GM19043 (cell line): ENCODE results near the gene ZNF785.
A peak's percentile ranks its signal among the peaks of the same experiment; 100 is the strongest.
"Not testable (repeated sequence)": the region's sequence is repeated elsewhere in the genome, so short reads cannot be mapped to it uniquely, and the experiment has no call there.

ENCODE experiments used
- ATAC-seq: cut with Tn5 transposase; IDR thresholded peaks from one replicate; pipeline ENCODE4 v1.9.1; 2021; ENCODE audit warnings: low read depth; ENCODE audit not compliant: unreplicated experiment

ZNF785 gene

GRCh38 chr16:30603945-30604315, 18.4 kb upstream of the ZNF785 start:
- ATAC-seq: no peak

GRCh38 chr16:30602616-30603277, 17.2 kb upstream of the ZNF785 start:
- no peak for ATAC-seq

- ATAC-seq: no peak
These were observed 16.5 kb upstream of the ZNF785 start for GRCh38 chr16:30601966-30602365.

GRCh38 chr16:30600929-30601328, 15.4 kb upstream of the ZNF785 start:
- no peak for ATAC-seq

- ATAC-seq: no peak
These were observed 14.7 kb upstream of the ZNF785 start for GRCh38 chr16:30600215-30600614.

- no peak for ATAC-seq
These were observed 7.4 kb upstream of the ZNF785 start for GRCh38 chr16:30592871-30593270.

GRCh38 chr16:30590869-30591268, 5.4 kb upstream of the ZNF785 start:
- not testable (repeated sequence) for ATAC-seq

- not testable (repeated sequence) for ATAC-seq
These were observed 4.1 kb upstream of the ZNF785 start for GRCh38 chr16:30589582-30589981.

GRCh38 chr16:30588651-30589050, 3.2 kb upstream of the ZNF785 start:
- ATAC-seq: no peak

- no peak for ATAC-seq
These were observed 486 bp downstream of the ZNF785 start for GRCh38 chr16:30585022-30585399.

GRCh38 chr16:30582611-30583340, 2.7 kb downstream of the ZNF785 start:
- no peak for ATAC-seq

GRCh38 chr16:30581457-30581856, 4.0 kb downstream of the ZNF785 start:
- ATAC-seq: no peak

GRCh38 chr16:30574678-30575077, 10.8 kb downstream of the ZNF785 start:
- ATAC-seq: no peak

GRCh38 chr16:30571445-30572322, 13.8 kb downstream of the ZNF785 start, which contains the start of gene ZNF688:
TSS of gene ZNF688 (minus strand) at chr16:30571714. CDS start at chr16:30571629, 85 bp downstream.
- ATAC-seq: peak; percentile 73

- no peak for ATAC-seq
These were observed 14.7 kb downstream of the ZNF785 start for GRCh38 chr16:30570636-30571444.

- no peak for ATAC-seq
These were observed 15.5 kb downstream of the ZNF785 start for GRCh38 chr16:30569746-30570635.

GRCh38 chr16:30569281-30569680, 16.2 kb downstream of the ZNF785 start:
- no peak for ATAC-seq

GRCh38 chr16:30567991-30568638, 17.4 kb downstream of the ZNF785 start:
- peak; percentile 48 for ATAC-seq
